GM21619 (cell line): ENCODE data around the gene KCNN4.

Experiments used
- ATAC-seq: cut with Tn5 transposase; IDR thresholded peaks from one replicate; pipeline ENCODE4 v1.9.1; 2021; ENCODE audit not compliant: unreplicated experiment

Gene KCNN4

DNA sequence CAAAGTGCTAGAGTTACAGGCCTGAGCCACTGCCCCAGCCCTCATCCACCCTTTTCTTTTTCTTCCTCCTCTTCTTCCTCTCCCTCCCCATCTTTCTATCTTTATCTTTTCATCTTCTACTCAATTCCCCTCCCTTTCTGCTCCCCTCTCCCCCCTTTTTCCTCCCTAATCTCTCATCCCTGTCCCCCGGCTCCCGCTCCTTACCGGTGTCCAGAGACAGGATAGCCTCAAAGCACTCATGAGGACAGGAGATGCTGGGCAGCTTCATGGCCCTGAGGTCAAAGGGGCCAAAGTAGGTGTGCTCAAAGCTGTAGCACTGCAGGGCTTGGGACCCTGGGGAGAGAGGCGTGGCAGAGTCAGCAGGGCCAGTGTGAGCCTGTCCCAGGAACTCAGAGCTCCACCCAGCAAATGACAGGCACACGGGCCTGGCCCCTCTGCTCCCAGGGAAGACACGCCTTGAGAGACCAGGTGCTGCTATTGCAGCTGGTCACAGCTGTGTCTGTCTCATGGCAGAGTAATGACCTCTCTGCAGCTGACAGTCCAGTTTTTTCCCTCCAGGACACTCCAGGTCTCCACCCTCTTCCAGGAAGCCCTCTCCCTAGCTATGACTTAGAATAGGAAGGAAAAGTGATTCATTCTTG is 18.8 kb upstream of the KCNN4 start:
- ATAC-seq = no peak

DNA sequence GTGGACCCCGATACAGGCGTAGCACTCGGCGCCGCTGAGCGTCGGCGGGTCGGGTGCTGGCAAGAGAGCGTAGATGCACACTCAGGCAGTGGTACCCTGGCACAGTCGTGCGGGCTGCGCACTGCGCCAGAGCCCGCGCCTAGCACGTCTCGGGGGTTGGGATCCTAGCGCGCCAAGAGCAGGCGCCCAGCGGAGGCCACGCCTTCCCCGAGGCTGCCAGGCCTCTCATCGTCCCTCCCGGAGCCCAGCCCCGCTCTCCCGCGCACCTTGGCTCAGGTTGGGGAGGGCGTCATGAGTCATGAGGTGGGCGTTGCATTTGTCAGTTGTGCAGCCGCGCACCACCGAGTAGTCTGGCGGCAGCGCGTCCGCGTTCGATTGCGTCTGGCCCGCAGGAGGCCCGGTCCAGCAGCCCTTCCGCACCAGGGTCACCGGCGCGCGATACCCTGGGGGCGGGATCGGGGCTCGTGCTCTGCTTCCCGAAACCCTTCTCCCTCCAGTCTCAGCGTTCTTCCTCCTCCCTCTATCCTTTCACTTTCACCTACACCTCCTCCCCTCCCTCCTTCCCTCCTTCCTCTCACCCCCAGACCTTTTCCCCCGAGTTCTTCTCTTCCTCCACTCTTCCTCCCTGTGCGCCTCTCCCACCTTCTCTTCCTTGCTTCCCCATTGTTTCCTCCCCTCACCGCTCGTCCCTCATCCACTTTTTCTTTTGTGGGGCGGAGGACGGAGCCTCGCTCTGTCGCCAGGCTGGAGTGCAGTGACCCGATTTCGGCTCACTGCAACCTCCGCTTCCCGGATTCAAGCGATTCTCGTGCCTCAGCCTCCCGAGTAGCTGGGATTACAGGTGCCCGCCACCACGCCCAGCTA is 18.0 kb upstream of the KCNN4 start:
- no peak for ATAC-seq

DNA sequence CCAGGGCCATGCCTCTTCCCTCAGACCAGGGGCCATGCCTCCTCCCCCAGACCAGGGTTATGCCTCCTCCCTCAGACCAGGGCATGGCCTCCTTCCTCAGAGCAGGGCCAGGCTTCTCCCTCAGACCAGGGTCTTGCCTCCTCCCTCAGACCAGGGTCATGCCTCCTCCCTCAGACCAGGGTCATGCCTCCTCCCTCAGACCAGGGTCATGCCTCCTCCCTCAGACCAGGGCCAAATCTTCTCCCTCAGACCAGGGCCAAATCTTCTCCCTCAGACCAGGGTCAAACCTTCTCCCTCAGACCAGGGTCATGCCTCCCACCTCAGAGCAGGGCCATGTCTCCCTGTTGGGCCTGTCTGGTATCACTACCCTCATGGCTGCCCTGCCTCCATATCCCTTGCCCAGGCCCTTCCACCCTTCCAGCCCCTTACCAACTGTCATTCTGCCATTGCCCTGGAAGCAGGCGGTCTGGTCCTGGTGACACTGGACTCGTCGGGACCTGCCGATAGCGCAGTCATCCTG is 17.3 kb upstream of the KCNN4 start:
- ATAC-seq = no peak

DNA sequence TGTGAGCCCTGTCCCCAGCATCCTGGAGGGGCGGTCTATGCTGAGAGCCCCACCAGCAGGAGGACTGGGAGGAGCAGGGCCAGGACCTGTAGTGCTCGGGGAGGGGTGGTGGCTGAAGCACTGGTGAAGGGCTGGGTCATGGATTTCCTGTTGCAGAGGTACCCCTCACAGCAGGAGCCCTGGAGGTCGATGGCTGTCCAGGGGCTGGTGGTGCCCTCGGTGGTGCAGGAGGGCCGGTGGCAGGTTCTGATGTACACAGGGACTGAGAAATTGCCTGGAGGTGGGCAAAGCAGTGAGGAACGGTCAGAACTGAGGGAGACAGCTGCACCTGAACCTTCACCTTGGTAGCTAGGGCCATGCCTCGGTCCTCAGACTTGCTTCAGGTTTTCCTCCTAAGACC is 16.8 kb upstream of the KCNN4 start:
- no peak for ATAC-seq

DNA sequence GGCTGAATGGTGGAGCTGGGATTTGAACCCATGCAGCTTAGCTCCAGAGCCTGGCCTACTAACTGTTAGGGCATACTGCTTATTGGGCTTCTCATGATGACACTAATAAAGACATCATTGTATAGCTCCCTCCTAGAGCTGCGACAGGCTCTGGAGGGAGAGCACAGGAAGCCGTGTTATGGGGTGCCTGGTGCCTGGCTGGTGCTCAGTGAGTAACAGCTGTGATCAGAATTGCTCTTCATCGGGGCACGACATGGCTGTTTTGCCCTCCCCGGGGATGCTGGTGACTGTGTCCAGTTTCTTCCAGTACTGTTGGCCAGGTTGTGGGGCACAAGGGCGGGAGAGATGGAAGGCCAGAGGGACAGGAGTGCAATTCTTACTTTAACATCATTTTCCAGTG is 16.3 kb upstream of the KCNN4 start:
- ATAC-seq = no peak

DNA sequence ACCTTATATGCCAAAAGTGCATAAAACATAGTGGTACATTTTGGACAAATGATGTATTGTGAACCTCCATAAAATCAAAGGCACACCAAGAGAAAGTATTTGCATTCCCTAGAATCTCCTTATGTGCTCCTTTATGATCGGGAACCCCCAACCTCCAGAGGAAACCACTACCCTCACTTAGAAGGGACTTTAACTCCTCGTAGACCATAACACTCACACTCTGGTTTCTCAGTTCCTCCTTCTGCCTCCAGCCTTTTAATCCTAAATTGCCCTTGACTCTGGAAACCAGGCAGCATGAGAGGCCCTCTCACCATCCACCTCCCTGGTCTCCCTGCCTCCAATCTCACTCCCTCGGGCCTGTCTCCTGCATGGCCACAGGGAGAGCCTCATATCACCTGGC is 9.8 kb upstream of the KCNN4 start:
- no peak for ATAC-seq

DNA sequence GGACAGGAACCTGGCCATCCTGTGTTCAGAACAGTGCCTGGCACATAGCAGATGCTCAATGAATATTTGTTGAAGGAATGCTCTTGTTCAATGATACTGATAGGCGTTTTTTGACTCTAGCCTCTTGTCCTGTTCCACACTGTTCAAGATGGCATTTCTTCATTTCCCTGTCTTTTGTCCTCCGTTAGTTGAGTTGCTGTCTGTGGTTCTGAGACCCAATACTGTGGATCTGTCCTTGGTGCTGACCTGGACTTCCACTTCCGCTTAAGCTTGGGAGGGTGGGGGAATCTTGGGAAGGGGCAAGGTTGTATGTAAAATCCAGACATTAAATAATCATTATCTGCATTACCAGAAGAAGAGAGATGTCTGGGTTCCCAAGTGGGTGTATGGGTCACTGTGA is 8.3 kb upstream of the KCNN4 start:
- no peak for ATAC-seq

DNA sequence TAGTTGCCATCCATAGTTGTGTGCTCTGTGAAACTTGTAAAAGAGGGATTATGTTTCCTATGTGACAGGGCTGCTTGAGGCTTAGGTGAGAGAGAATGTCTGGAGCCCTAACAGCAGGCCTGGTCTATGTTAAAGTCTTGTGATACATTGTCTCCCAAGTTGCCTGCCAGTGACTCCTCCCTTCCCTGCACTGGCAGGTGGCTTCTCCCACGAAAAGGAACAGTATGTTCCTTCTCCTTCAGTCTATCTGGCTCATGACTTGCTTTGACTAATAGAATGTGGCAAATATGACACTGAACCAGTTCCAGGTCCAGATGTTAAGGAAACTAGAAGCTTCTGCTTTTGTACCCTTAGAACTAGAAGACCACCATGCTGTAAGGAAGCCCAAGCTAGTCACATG is 5.9 kb upstream of the KCNN4 start:
- ATAC-seq = no peak

DNA sequence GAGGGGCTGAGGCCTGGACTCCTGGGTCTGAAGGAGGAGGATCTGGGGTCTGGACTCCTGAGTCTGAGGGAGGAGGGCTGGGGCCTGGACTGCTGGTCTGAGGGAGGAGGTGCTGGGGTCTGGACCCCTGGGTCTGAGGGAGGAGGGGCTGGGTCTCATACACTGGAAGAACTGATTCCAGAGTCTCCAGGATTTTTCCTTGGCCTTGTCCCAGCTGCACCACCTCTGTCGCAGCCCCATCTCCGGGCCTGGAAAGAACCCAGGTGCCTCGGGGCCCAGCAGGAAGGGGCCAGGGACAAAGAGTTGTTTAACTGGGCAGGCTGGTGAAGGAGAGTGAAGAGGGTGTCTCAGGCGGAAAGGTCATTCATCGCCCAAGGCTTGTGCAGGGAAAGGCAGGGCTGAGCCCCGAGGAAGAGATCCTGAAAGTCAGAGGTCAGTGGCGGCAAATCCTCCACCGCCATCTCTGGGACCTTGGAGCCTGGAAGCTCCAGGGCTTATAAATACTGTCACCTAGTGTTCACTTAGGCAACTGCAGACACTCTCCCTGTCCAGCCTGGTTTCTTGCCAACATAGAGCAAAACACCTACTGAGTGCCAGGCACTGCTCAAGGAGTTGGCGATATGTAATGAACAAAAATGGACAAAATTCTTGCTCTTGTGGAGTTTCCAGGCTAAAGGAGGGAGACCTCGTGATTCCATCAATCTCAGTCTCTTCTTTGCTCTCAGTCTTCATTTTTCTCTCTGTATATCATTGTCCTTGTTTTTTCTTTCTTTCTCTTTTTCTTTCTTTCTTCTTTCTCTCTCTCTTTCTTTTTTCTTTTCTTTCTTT is 4.4 kb upstream of the KCNN4 start:
- peak; percentile 46 for ATAC-seq

DNA sequence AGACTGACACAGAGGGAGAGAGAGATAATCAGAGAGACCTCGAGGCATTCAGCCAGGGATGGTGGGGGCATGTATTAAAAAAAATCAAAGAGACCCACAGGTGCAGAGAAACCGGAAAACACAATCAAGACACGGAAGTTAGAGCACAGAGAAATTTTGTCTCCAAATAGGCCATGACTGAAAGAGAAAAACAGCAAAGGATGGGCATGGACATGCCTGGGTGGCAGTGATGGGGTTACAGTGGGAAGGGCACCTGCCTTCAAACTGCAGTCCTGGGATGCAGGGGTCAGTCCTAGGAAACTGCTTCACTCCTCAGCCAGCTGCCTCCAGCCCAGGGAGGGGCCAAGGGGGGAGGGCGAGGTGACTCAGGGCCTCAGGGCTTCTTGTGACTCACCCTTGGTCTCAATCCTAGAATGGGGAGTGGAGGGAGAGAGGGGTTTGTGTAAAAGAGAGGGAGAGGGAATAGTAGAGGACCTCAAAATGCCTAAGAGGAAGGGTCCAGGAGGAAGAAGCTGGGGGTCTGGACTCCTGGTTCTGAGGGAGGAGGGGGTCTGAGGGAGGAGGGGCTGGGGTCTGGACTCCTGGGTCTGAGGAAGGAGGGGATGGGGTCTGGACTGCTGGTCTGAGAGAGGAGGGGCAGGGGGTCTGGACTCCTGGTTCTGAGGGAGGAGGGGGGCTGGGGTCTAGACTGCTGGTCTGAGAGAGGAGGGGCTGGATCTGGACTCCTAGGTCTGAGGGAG is 3.6 kb upstream of the KCNN4 start:
- ATAC-seq = no peak

DNA sequence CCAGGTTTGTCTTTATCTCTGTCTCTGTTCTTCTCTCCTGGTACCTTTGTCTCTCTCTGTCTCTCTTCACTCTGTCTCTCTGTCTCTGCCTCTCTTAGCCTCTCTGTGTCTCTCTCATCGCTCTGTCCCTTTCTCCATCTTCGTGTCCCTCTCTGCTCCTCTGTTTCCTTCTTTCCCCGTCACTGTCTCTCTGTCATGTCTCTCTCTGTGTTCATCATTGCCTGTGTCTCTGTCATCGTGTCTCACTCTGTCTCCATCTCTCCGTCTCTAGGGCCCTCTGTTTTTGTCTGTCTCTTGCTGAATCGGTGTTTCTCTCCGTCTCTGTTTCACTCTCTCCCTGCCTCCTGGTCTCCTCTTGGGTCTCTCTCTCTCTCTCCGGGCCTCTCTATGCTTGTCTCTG is 2.9 kb upstream of the KCNN4 start:
- no peak for ATAC-seq

DNA sequence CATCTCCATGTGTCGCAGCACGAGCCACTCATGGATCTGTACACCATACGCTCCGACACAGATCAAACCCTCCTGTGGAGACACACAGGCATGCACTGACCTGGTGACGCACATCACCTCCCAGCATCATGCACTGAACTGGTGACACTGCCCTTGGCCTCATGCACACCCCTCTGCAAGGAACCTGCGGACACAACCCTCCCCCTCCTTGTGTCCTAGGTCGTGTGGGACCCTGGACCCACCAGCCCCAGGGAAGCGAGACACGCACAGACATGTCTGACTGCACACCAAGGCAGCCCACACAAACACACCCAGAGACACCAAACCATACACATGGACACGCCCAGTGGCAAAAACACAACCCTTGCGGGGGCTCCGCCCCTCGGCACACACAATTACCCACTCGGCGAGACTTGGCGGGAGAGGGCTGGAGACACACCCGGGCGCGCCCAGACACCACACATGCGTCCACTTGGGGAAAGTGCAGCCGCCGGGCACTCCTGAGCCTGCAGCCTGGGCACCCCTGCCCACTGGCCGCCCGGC is 2.0 kb upstream of the KCNN4 start:
- ATAC-seq = no peak

DNA sequence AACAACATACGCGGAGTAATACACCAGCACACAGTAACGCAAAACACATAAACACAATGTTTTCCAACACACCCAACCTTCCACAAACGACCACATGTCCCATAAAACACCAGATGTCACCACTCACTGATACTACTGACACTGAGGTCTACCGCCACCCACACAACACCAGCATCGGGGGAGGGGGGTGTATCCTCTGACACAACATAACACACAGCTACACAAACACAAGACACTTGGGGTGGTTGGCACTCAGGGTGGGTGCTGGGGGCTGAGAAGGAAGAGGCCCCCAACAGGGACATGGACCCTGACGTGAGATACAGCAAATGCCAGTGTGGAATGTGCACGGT is 1.5 kb upstream of the KCNN4 start:
- ATAC-seq = no peak

DNA sequence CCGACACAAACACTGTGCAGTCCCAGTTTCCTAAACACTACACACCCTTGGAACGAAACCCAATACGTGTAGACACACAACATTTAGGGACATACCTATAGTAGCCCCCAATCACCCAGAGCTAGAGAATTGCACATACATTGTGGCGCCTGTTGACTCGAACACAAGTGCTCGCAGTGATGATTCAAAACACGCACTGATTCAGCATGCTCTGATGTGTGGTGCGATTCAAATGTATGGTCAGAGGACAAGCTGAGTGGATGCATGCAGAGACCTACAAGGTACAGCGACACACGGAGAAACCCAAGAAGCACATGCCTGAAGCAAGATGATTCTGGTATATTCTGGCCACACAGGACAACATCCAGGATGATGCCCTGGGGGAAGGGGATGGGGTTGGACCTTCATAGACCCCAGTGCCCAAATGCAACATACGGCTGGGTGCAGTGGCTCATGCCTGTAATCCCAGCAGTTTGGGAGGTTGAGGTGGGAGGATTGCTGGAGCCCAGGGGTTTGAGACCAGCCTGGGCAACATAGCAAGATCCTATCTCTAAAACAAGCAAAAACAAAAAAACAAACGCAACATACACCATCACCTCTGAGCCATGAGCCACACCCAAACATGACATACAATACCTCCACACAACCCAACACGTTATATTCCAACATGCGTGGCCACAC is 997 bp upstream of the KCNN4 start:
- no peak for ATAC-seq

DNA sequence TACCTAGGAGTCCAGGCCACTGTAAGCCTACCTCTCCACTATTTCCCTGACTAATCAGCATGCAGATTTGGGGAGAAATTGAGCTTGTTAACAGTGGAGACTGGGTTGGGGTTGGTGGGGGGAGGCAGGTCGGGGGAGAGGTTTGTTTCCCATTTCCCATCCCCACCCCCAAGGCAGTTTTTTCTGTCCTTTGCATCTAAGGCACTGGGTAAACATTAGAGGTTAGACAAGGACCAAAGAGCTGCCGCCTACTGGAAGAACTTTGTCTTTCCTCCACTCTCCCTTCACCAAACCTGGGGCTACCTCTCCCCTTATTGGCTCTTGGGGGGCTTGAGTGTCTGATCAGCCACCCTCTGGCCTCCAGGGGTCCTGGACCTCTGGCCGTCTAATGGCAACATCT is 953 bp downstream of the KCNN4 start:
- no peak for ATAC-seq

DNA sequence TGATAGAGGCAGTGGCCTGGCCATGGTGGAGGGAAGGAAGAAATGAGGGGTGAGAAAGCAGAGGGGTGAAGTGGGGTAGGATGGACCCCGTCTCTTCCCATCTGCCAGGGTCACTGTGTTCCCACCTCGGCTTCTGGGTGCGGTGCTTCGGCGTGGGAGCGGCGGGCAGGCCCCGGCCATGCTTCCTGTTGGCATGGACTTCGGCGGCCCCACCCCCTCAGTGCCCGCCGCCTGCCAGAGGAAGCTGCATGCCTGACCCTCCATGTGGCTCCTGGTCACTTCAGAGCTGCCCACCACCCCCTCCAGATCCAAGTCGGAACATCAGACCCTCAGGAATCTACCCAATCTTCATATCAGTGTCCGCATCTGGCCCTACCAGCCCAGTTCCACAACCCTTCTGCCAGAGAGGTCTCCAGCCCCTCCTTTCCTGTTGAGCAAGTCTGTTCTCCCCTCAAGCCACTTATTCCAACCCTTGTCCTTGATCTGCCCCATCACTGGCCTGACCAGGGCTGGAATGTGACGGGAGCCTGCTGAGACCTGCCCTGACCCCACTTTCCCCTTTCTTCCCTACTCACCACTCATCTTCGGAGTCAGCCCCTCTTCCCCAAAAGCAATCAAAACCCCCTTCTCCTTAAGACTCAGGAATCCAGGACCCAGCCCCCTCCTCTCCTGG is 1.5 kb downstream of the KCNN4 start:
- no peak for ATAC-seq

DNA sequence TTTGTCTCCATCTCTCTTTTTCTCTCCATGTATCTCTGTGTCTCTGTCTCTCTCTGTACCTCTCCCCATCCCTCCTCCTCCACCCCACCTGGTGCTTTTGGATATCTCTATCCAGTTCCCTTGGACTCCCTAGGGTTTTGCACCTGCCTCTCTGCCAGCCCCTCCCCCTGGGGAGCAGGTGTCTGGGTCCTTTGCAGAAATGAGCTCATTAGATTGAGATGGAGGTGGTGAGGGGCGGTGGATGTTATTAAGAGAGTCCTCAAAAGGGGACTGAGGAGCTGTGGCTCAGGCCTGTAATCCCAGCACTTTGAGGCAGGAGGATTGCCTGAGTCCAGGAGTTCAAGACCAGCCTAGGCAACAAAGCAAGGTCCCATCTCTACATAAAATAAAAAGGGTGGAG is 2.1 kb downstream of the KCNN4 start:
- ATAC-seq = no peak

DNA sequence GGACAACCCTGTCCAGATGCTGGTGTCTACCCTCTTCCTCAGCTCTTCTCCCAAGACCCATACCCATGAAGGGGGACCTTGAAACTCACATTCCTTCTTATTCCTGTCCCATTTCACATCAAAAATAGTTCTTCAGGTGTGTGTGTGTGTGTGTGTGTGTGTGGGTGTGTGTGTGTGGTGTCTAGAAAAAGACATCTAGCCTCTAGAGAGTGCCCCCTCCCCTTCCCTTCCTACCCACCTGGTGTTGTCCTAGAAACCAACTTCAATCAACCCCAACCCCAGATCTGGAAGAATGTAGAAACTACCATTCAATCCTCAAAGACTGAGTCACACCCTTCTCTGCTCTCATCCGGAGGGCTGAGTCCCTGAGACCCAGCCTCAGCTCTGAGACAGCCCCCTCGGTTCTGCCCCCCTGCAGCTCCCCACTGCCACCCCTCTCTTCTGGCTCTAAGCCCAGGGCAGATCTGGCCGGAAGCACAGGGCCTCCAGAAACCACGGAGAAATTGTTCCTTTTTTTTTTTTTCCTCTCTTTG is 3.5 kb downstream of the KCNN4 start:
- no peak for ATAC-seq

DNA sequence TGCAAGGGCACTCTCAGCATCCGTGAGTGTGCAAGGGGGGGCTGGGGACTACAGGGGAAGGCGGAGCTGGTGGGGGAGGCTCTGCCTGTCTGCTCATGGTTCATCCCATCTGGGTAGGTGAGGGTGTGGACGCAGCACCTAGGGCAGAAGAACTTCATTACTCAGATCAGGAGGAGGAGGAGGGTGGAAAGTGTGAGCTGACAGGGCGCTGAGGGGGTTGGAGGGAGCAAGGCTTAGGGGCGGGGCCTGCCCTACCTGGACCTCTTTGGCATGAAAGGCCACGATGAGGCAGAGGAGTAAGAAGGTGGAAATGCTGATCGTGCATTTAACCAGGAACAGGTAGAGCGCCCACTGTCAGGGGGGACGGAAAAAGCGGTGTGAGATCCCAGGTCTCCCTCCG is 4.5 kb downstream of the KCNN4 start:
- no peak for ATAC-seq
